ENCODE measurements around the gene APIP. TPM values are rescaled to one million over a fixed set of nuclear protein-coding genes. Genes with fewer than 3 reads are reported as not detected.

The APIP gene
- total RNA-seq, 1 experiment from 2014 or later, result 31.3 TPM

- no peak overlapping the region for H3K4ac ChIP-seq (ENCODE audit: low read depth, low read length)
- no peak overlapping the region for H2AFZ ChIP-seq (ENCODE audit: low read length)
- no peak overlapping the region for H2BK20ac ChIP-seq (ENCODE audit: low read depth, low read length, poor library complexity, severe bottlenecking)
- Mint-ChIP-seq H3K4me3 (no peak overlapping the region), H3K27ac (no peak overlapping the region; a peak in 1 of 7 replicates), H3K9me3 (no peaks in the 10 kb centered on the region), H3K27me3 (ENCODE audit: low read depth) (no peaks in the 10 kb centered on the region), H3K36me3 (ENCODE audit: insufficient read depth in 1 of 3, low read depth in 3 of 3) (no peaks in the 10 kb centered on the region; a peak in 1 of 7 replicates), H3K4me1 (no peaks in the 10 kb centered on the region)
- no peak overlapping the region for H2BK120ac ChIP-seq (ENCODE audit: low read depth, low read length, poor library complexity, severe bottlenecking)
- H4K8ac ChIP-seq (replicated peaks; ENCODE audit: insufficient read length, low read depth, low read length), result no peak overlapping the region
- H3K27ac ChIP-seq (ENCODE audit: insufficient read length, low read depth, low read length), result no peak overlapping the region
- H3K27me3 ChIP-seq (ENCODE audit: insufficient read depth, low read length), result no peaks in the 10 kb centered on the region
- H2BK12ac ChIP-seq (ENCODE audit: insufficient read length, low read depth, low read length), result no peak overlapping the region
- no peak overlapping the region for H2AK5ac ChIP-seq (ENCODE audit: insufficient read length, low read length)
- H3K18ac ChIP-seq (ENCODE audit: insufficient read length, low read depth, low read length), result no peak overlapping the region
- no peak overlapping the region for H4K5ac ChIP-seq (ENCODE audit: insufficient read length, low read depth, low read length)
- H3K79me2 ChIP-seq (ENCODE audit: insufficient read depth, low read length), result no peaks in the 10 kb centered on the region
- no peak overlapping the region for H3T11ph ChIP-seq (ENCODE audit: low read length)
- H3K23me2 ChIP-seq (ENCODE audit: insufficient read length, low read depth, low read length, poor library complexity, severe bottlenecking), result no peaks in the 10 kb centered on the region
- no peak for DNase-seq
- no peak overlapping the region for H3K9ac ChIP-seq (ENCODE audit: extremely low read depth, insufficient read length, low read length)
- no peak overlapping the region for H4K91ac ChIP-seq (ENCODE audit: insufficient read length, low read depth, low read length)
- H4K20me1 ChIP-seq (ENCODE audit: control insufficient read depth, insufficient read depth, insufficient read length), result no peaks in the 10 kb centered on the region
- no peak overlapping the region for H3K4me2 ChIP-seq (ENCODE audit: insufficient read depth, insufficient read length, low read length)
- H2BK15ac ChIP-seq (ENCODE audit: low read depth, low read length), result no peak overlapping the region
- H3K56ac ChIP-seq (ENCODE audit: insufficient read length, low read depth, low read length), result no peak overlapping the region
- WGBS (ENCODE audit: extremely low coverage, insufficient read length, low lambda C conversion rate), result no CpG with 5 or more reads among the region's 2 CpGs
- H2BK5ac ChIP-seq (ENCODE audit: insufficient read length, low read length), result no peak overlapping the region
- TF ChIP-seq CTCF (conservative IDR thresholded peaks at IDR 0.05), result no peak
- no peaks in the 10 kb centered on the region for H3K9me3 ChIP-seq (ENCODE audit: control insufficient read depth, low read depth, low read length)
- no peak overlapping the region for H3K14ac ChIP-seq (ENCODE audit: insufficient read depth, low read length)
- H3K4me1 ChIP-seq (ENCODE audit: insufficient read depth, low read length), result no peaks in the 10 kb centered on the region
- no peak overlapping the region for H3K23ac ChIP-seq (ENCODE audit: insufficient read length, low read depth, low read length)
- no peaks in the 10 kb centered on the region for H3K79me1 ChIP-seq (ENCODE audit: insufficient read depth, low read depth, low read length, poor library complexity, severe bottlenecking)
Measured at GRCh38 chr11:34863048-34863447, 53.1 kb downstream of the APIP start.
